ENCODE measurements around the gene PDXK. TPM values are rescaled to one million over a fixed set of nuclear protein-coding genes. Genes with fewer than 3 reads are reported as not detected.

PDXK gene
- total and polyA plus RNA-seq, 2 of the 8 experiments (the other 6 are each of a cell fraction or from before 2014, with no cell fraction given): 78.0 to 112 TPM

- H3K4me2 ChIP-seq (ENCODE audit: insufficient read depth in 1 of 2, low read depth in 2 of 2, low read length in 2 of 2): no peak overlapping the region
- DNase-seq (ENCODE audit: low read depth in 1 of 2, low spot score in 2 of 2) (no peak), FAIRE-seq (no peak)
- no peak overlapping the region for H3K56ac ChIP-seq (replicated peaks; ENCODE audit: insufficient read length, low read depth, low read length)
- H3K23me2 ChIP-seq (ENCODE audit: low read depth, low read length): peaks cover 3% of the 10 kb centered on the region; the same call in 1 of the 2 replicates
- H3K36me3 ChIP-seq (ENCODE audit: control insufficient read depth in 2 of 4, insufficient read depth in 4 of 4, low read length in 3 of 4): no peaks in the 10 kb centered on the region
- H2BK120ac ChIP-seq (replicated peaks; ENCODE audit: low read depth, low read length): no peak overlapping the region
- no peak overlapping the region for H4K91ac ChIP-seq (replicated peaks; ENCODE audit: insufficient read length, low read length)
- no peaks in the 10 kb centered on the region; a peak in 1 of 7 replicates for H3K27me3 ChIP-seq (replicated peaks in 1 of 4; ENCODE audit: control insufficient read depth in 3 of 4, extremely low read depth in 1 of 4, insufficient read depth in 3 of 4, low read length in 3 of 4)
- WGBS, 2 experiments (ENCODE audit: extremely low coverage in 1 of 2, insufficient coverage in 1 of 2, insufficient read length in 1 of 2, insufficient replicate concordance in 2 of 2, low coverage in 1 of 2, low lambda C conversion rate in 2 of 2, missing lambda C conversion rate in 1 of 2): 91% methylated on average over 3 of the region's 3 CpGs; no CpG with 5 or more reads in 1 of the 2 experiments
- no peaks in the 10 kb centered on the region for H3K9me3 ChIP-seq (ENCODE audit: insufficient read depth in 2 of 2, low read depth in 1 of 2, low read length in 1 of 2)
- H3K23ac ChIP-seq (ENCODE audit: insufficient read length): no peak overlapping the region
- H4K8ac ChIP-seq (ENCODE audit: extremely low read depth, insufficient read depth, low read length): no peak overlapping the region
- H4K5ac ChIP-seq (ENCODE audit: insufficient read length, low read depth, low read length): no peak overlapping the region
- no peak overlapping the region for H2BK20ac ChIP-seq (ENCODE audit: low read length)
- H3K4ac ChIP-seq (replicated peaks; ENCODE audit: insufficient read length, low read depth, low read length): no peak overlapping the region
- H2BK15ac ChIP-seq (ENCODE audit: low read length): no peak overlapping the region
- no peak overlapping the region for H3K27ac ChIP-seq (ENCODE audit: low read depth, low read length)
- H3K9ac ChIP-seq (replicated peaks in 1 of 4; ENCODE audit: extremely low read depth in 1 of 4, low read depth in 3 of 4, low read length in 3 of 4): no peak overlapping the region
- H2BK5ac ChIP-seq (ENCODE audit: low read depth, low read length): no peak overlapping the region
- no peak overlapping the region for H2AK5ac ChIP-seq (ENCODE audit: low read depth, low read length)
- H3K4me1 ChIP-seq (replicated peaks in 1 of 4; ENCODE audit: control insufficient read depth in 3 of 4, insufficient read depth in 4 of 4, low read length in 3 of 4): peaks cover 0 to 1% (median 0%) of the 10 kb centered on the region in 4 experiments; a peak in 3 of 7 replicates
- H3K14ac ChIP-seq (ENCODE audit: insufficient read length): no peak overlapping the region
- no peak overlapping the region for H2BK12ac ChIP-seq (ENCODE audit: low read depth, low read length)
- H4K20me1 ChIP-seq (replicated peaks in 1 of 2; ENCODE audit: control insufficient read depth in 1 of 2, insufficient read depth in 2 of 2, low read length in 2 of 2): peaks cover 0 to 8% of the 10 kb centered on the region in 2 experiments
- H3K4me3 ChIP-seq (ENCODE audit: extremely low read depth in 1 of 4, insufficient read depth in 2 of 4, low read depth in 3 of 4, low read length in 4 of 4): no peak overlapping the region
- H3K18ac ChIP-seq (ENCODE audit: extremely low read depth, low read length): no peak overlapping the region
- H3K79me1 ChIP-seq (ENCODE audit: low read depth, low read length): 0 out of 2 replicates have a peak, but pooled peaks cover 2% of the 10 kb centered on the region
- POLR2A ChIA-PET (ENCODE audit: partially characterized antibody): interaction anchor here (0.6 to 1.4 kb wide), 2 partner anchors 12 to 17 kb away, joined by 3 read pairs; no protein-coding TSS in a partner anchor
- CTCF ChIA-PET (ENCODE audit: partially characterized antibody): interaction anchor here (1.2 kb wide), 1 partner anchor 26 kb away, joined by 6 read pairs; no protein-coding TSS in a partner anchor
- H2AFZ ChIP-seq (ENCODE audit: low read length): no peak overlapping the region
- peaks cover 5% of the 10 kb centered on the region in 2 experiments for H3K79me2 ChIP-seq (ENCODE audit: control insufficient read depth in 1 of 2, insufficient read depth in 2 of 2, low read length in 2 of 2)
- TF ChIP-seq HDAC2 (IDR thresholded peaks at IDR 0.05; ENCODE audit: borderline replicate concordance in 1 of 2, low read depth in 2 of 2, low read length in 2 of 2): no peak
- TF ChIP-seq ATF3 (IDR thresholded peaks at IDR 0.05; ENCODE audit: insufficient read depth, low read depth, low read length): no peak
- TF ChIP-seq POLR2AphosphoS5 (IDR thresholded peaks at IDR 0.05; ENCODE audit: low read depth, low read length): no peak
- no peak for TF ChIP-seq SRF (IDR thresholded peaks at IDR 0.05; ENCODE audit: low read depth, low read length)
- no peak for TF ChIP-seq FOSL1 (IDR thresholded peaks at IDR 0.05; ENCODE audit: insufficient read depth, low read depth, low read length)
- no peak for TF ChIP-seq ASH2L (IDR thresholded peaks at IDR 0.05; ENCODE audit: low read length)
- no peak for TF ChIP-seq BCL11A (IDR thresholded peaks at IDR 0.05; ENCODE audit: low read depth in 2 of 2, low read length in 2 of 2)
- TF ChIP-seq POU5F1 (IDR thresholded peaks at IDR 0.05; ENCODE audit: low read depth, low read length): no peak
- no peak for TF ChIP-seq JUND (IDR thresholded peaks at IDR 0.05; ENCODE audit: low read length)
- TF ChIP-seq CBX5 (IDR thresholded peaks at IDR 0.05; ENCODE audit: low read depth, low read length): no peak
- TF ChIP-seq KDM1A (IDR thresholded peaks at IDR 0.05; ENCODE audit: borderline replicate concordance, low read length): no peak
- no peak for TF ChIP-seq SP2 (IDR thresholded peaks at IDR 0.05; ENCODE audit: low read length)
- TF ChIP-seq RXRA (IDR thresholded peaks at IDR 0.05; ENCODE audit: insufficient read depth, low read depth, low read length): no peak
- TF ChIP-seq SIX5 (IDR thresholded peaks at IDR 0.05; ENCODE audit: low read depth, low read length): no peak
Observed at GRCh38 chr21:43785134-43785533, 66.2 kb downstream of the PDXK start.

All from H1 (cell line).